ENCODE measurements around the gene LHFPL6. TPM values are rescaled to one million over a fixed set of nuclear protein-coding genes. Genes with fewer than 3 reads are reported as not detected.

The LHFPL6 gene
- total and polyA plus RNA-seq, 2 experiments from 2014 or later, result 7.8 to 9.5 TPM

DNA sequence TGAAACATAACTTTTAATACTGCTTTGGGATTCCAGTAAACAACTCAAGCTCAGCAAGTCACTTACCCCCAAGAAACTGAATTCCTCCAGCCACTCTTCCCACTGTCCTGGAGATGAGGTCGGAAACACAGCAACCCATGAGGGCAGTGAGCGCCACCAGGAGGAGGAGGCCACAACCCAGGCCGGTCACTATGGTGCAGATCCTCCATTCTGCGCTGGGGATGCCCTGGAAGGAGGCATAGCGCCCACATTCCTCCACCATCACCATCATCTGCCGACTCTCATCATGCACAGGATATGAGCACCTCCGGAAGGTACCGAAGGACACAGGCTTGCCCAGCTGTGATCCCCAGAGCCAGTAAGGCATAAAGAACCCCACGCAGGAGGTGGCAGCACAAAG, 2.2 kb downstream of the LHFPL6 start:
- Histone ChIP-seq H4K20me1 (replicated peaks; ENCODE audit: insufficient read depth) (no peaks in the 10 kb centered on the region), H2AFZ (no peak overlapping the region), H3F3A (replicated peaks; ENCODE audit: low read depth) (no peaks in the 10 kb centered on the region), H3K27me3 (ENCODE audit: insufficient read depth) (peaks cover 43% of the 10 kb centered on the region), H3K4me1 (ENCODE audit: insufficient read depth) (peaks cover 12% of the 10 kb centered on the region), H3K79me2 (replicated peaks; ENCODE audit: insufficient read depth) (no peaks in the 10 kb centered on the region; the same call in 1 of the 2 replicates), H3K4me3 (no peak overlapping the region), H3K36me3 (ENCODE audit: insufficient read depth) (no peaks in the 10 kb centered on the region), H3K27ac (ENCODE audit: low read depth) (no peak overlapping the region), H3K9me2 (ENCODE audit: insufficient read depth) (no peaks in the 10 kb centered on the region), H3K4me2 (no peak overlapping the region)
- Mint-ChIP-seq H3K27me3 (ENCODE audit: insufficient read depth, low read depth, poor library complexity) (peaks cover 24% of the 10 kb centered on the region), H3K36me3 (ENCODE audit: low read depth) (no peaks in the 10 kb centered on the region; the same call in 2 of the 3 replicates), H3K4me1 (peaks cover 17% of the 10 kb centered on the region), H3K4me3 (peak overlapping the region; percentile 39; the same call in 2 of the 3 replicates), H3K27ac (no peak overlapping the region), H3K9me3 (no peaks in the 10 kb centered on the region; the same call in 2 of the 3 replicates)
- TF ChIP-seq, protein P1, sequence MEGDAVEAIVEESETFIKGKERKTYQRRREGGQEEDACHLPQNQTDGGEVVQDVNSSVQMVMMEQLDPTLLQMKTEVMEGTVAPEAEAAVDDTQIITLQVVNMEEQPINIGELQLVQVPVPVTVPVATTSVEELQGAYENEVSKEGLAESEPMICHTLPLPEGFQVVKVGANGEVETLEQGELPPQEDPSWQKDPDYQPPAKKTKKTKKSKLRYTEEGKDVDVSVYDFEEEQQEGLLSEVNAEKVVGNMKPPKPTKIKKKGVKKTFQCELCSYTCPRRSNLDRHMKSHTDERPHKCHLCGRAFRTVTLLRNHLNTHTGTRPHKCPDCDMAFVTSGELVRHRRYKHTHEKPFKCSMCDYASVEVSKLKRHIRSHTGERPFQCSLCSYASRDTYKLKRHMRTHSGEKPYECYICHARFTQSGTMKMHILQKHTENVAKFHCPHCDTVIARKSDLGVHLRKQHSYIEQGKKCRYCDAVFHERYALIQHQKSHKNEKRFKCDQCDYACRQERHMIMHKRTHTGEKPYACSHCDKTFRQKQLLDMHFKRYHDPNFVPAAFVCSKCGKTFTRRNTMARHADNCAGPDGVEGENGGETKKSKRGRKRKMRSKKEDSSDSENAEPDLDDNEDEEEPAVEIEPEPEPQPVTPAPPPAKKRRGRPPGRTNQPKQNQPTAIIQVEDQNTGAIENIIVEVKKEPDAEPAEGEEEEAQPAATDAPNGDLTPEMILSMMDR (conservative IDR thresholded peaks at IDR 0.05; ENCODE audit: low read depth in 2 of 2), result peak; percentile 52 to 89
- TF ChIP-seq EZH2phosphoT487 (IDR thresholded peaks at IDR 0.05; ENCODE audit: unreplicated experiment), result no peak
- DNase-seq (ENCODE audit: low spot score) (peak; percentile 70), ATAC-seq (peak; percentile 63)

DNA sequence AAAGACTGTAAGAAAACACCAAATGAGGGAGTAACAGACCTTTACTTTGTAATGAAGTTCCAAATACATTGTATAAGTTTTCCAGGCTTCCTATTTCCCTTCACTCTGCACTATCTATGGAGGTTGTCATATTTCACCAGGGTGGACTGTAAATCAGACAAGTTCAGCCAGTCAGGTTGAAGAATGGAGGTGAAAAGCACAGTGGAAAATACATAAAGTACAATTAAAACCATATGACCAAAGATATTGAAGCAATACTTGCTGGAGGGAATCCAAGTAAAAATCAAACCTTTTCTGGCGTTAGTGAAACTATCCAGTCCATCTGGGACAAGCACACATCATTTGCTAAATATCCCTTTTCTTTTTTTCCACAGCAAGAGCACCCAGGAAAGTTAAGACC, 3.2 kb downstream of the LHFPL6 start:
- Histone ChIP-seq H4K20me1 (replicated peaks; ENCODE audit: insufficient read depth) (no peaks in the 10 kb centered on the region), H3K27ac (ENCODE audit: low read depth) (no peak overlapping the region), H3K79me2 (replicated peaks; ENCODE audit: insufficient read depth) (no peaks in the 10 kb centered on the region; the same call in 1 of the 2 replicates), H3K27me3 (ENCODE audit: insufficient read depth) (peaks cover 33% of the 10 kb centered on the region), H3K4me2 (no peak overlapping the region), H2AFZ (no peak overlapping the region), H3F3A (replicated peaks; ENCODE audit: low read depth) (no peaks in the 10 kb centered on the region), H3K9me2 (ENCODE audit: insufficient read depth) (no peaks in the 10 kb centered on the region), H3K4me1 (ENCODE audit: insufficient read depth) (peaks cover 12% of the 10 kb centered on the region), H3K36me3 (ENCODE audit: insufficient read depth) (no peaks in the 10 kb centered on the region), H3K4me3 (no peak overlapping the region)
- Mint-ChIP-seq H3K27ac (no peak overlapping the region), H3K36me3 (ENCODE audit: low read depth) (no peaks in the 10 kb centered on the region; the same call in 1 of the 3 replicates), H3K4me3 (no peak overlapping the region), H3K4me1 (peaks cover 17% of the 10 kb centered on the region), H3K9me3 (no peaks in the 10 kb centered on the region; the same call in 2 of the 3 replicates), H3K27me3 (ENCODE audit: insufficient read depth, low read depth, poor library complexity) (peaks cover 27% of the 10 kb centered on the region)
- no peak for ATAC-seq
- DNase-seq (ENCODE audit: low spot score), result no peak
- TF ChIP-seq ZNF114 (CRISPR knock-in tag; IDR thresholded peaks at IDR 0.05) (no peak), STAT1 (IDR thresholded peaks at IDR 0.05; ENCODE audit: unreplicated experiment) (no peak), ZNF331 (CRISPR knock-in tag; IDR thresholded peaks at IDR 0.05; ENCODE audit: low read depth) (no peak), CREB1 (CRISPR knock-in tag; IDR thresholded peaks at IDR 0.05; ENCODE audit: low read depth) (no peak), EZH2phosphoT487 (IDR thresholded peaks at IDR 0.05; ENCODE audit: unreplicated experiment) (no peak), JUNB (IDR thresholded peaks at IDR 0.05; ENCODE audit: unreplicated experiment) (no peak), POLR2AphosphoS5 (IDR thresholded peaks at IDR 0.05; ENCODE audit: low read depth) (no peak), EZH2 (IDR thresholded peaks at IDR 0.05; ENCODE audit: low read depth, unreplicated experiment) (no peak)
- TF ChIP-seq, protein P2, sequence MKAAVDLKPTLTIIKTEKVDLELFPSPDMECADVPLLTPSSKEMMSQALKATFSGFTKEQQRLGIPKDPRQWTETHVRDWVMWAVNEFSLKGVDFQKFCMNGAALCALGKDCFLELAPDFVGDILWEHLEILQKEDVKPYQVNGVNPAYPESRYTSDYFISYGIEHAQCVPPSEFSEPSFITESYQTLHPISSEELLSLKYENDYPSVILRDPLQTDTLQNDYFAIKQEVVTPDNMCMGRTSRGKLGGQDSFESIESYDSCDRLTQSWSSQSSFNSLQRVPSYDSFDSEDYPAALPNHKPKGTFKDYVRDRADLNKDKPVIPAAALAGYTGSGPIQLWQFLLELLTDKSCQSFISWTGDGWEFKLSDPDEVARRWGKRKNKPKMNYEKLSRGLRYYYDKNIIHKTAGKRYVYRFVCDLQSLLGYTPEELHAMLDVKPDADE (IDR thresholded peaks at IDR 0.05), result no peak
- TF ChIP-seq, protein P3, sequence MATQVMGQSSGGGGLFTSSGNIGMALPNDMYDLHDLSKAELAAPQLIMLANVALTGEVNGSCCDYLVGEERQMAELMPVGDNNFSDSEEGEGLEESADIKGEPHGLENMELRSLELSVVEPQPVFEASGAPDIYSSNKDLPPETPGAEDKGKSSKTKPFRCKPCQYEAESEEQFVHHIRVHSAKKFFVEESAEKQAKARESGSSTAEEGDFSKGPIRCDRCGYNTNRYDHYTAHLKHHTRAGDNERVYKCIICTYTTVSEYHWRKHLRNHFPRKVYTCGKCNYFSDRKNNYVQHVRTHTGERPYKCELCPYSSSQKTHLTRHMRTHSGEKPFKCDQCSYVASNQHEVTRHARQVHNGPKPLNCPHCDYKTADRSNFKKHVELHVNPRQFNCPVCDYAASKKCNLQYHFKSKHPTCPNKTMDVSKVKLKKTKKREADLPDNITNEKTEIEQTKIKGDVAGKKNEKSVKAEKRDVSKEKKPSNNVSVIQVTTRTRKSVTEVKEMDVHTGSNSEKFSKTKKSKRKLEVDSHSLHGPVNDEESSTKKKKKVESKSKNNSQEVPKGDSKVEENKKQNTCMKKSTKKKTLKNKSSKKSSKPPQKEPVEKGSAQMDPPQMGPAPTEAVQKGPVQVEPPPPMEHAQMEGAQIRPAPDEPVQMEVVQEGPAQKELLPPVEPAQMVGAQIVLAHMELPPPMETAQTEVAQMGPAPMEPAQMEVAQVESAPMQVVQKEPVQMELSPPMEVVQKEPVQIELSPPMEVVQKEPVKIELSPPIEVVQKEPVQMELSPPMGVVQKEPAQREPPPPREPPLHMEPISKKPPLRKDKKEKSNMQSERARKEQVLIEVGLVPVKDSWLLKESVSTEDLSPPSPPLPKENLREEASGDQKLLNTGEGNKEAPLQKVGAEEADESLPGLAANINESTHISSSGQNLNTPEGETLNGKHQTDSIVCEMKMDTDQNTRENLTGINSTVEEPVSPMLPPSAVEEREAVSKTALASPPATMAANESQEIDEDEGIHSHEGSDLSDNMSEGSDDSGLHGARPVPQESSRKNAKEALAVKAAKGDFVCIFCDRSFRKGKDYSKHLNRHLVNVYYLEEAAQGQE (IDR thresholded peaks at IDR 0.05; ENCODE audit: unreplicated experiment), result no peak

All from GM23338 (cell line).